GM21576 (cell line): ENCODE data around the gene ATP6V0C.

ENCODE experiments used
- ATAC-seq: cut with Tn5 transposase; IDR thresholded peaks from one replicate; pipeline ENCODE4 v1.9.1; 2021; ENCODE audit warnings: mild to moderate bottlenecking, moderate library complexity; ENCODE audit not compliant: unreplicated experiment

ATP6V0C gene

GRCh38 chr16:2508722-2509400 is 4.9 kb upstream of the ATP6V0C start:
- no peak for ATAC-seq

- no peak for ATAC-seq
Observed at GRCh38 chr16:2511128-2511800, 2.5 kb upstream of the ATP6V0C start.

GRCh38 chr16:2511996-2512734 is 1.6 kb upstream of the ATP6V0C start:
- no peak for ATAC-seq

GRCh38 chr16:2512735-2513404 is 882 bp upstream of the ATP6V0C start:
- no peak for ATAC-seq

- no peak for ATAC-seq
Observed at GRCh38 chr16:2514333-2515179, 804 bp downstream of the ATP6V0C start.

- ATAC-seq = no peak
Observed at GRCh38 chr16:2515180-2515851, 1.6 kb downstream of the ATP6V0C start.

GRCh38 chr16:2516391-2517240 is 2.9 kb downstream of the ATP6V0C start:
- ATAC-seq = no peak

- no peak for ATAC-seq
Observed at GRCh38 chr16:2517954-2518605, 4.3 kb downstream of the ATP6V0C start.

GRCh38 chr16:2518823-2519710 is 5.3 kb downstream of the ATP6V0C start:
- ATAC-seq = no peak

GRCh38 chr16:2519711-2520080 is 5.9 kb downstream of the ATP6V0C start:
- ATAC-seq = no peak

GRCh38 chr16:2520097-2520783 is 6.5 kb downstream of the ATP6V0C start, which contains the start of gene AMDHD2:
Gene AMDHD2, plus strand, starts transcription at chr16:2520371. Its CDS starts 88 bp downstream, at chr16:2520459.
- ATAC-seq = no peak

GRCh38 chr16:2520784-2521531 is 7.2 kb downstream of the ATP6V0C start:
- no peak for ATAC-seq

GRCh38 chr16:2523801-2524231 is 10.1 kb downstream of the ATP6V0C start:
- no peak for ATAC-seq

- no peak for ATAC-seq
Observed at GRCh38 chr16:2524339-2524938, 10.7 kb downstream of the ATP6V0C start.

GRCh38 chr16:2526135-2526534 is 12.4 kb downstream of the ATP6V0C start:
- ATAC-seq = no peak
